Glutamatergic neuron (in vitro differentiated cells): ENCODE measurements around the gene FAM120A. TPM values are rescaled to one million over a fixed set of nuclear protein-coding genes. Genes with fewer than 3 reads are reported as not detected.
A peak's percentile ranks its signal among the peaks of the same experiment; 100 is the strongest.

ENCODE experiments used
- DNase-seq: peaks from one replicate; pipeline ENCODE4 v3.0.0; 2022
- H3K27ac Mint-ChIP-seq: one replicate; pipeline ENCODE4 v1.8.0; 2020; ENCODE audit warnings: mild to moderate bottlenecking, mixed read lengths, inconsistent platforms; ENCODE audit not compliant: unreplicated experiment
- H3K27me3 Mint-ChIP-seq: one replicate; pipeline ENCODE4 v1.8.0; 2020; ENCODE audit warnings: mild to moderate bottlenecking, moderate library complexity, mixed read lengths, inconsistent platforms; ENCODE audit not compliant: unreplicated experiment
- H3K36me3 Mint-ChIP-seq: one replicate; pipeline ENCODE4 v1.8.0; 2020; ENCODE audit warnings: mild to moderate bottlenecking, mixed read lengths, inconsistent platforms; ENCODE audit not compliant: unreplicated experiment
- H3K4me1 Mint-ChIP-seq: one replicate; pipeline ENCODE4 v1.8.0; 2020; ENCODE audit warnings: mild to moderate bottlenecking, low read depth, mixed read lengths, inconsistent platforms; ENCODE audit not compliant: unreplicated experiment
- H3K4me3 Mint-ChIP-seq: one replicate; pipeline ENCODE4 v1.8.0; 2020; ENCODE audit warnings: mild to moderate bottlenecking, mixed read lengths, inconsistent platforms; ENCODE audit not compliant: unreplicated experiment
- H3K9me3 Mint-ChIP-seq: one replicate; pipeline ENCODE4 v1.8.0; 2020; ENCODE audit warnings: mild to moderate bottlenecking, moderate library complexity, mixed read lengths, inconsistent platforms; ENCODE audit not compliant: unreplicated experiment
- total RNA-seq: library from RNA; stranded (reverse); fragmentation: NEBNext Ultra II Directional; extraction: Animal tissue kit (Norgen Biotek cat#: 25700); gene quantifications from one replicate; pipeline ENCODE4 v1.2.1, GENCODE V29; 2021; ENCODE audit not compliant: unreplicated experiment
- TF ChIP-seq, protein P1 (sequence below): fragments of 200-600 bp; sonication (generic); IDR thresholded peaks from one replicate; pipeline ENCODE4 v1.5.0; 2021; ENCODE audit not compliant: partially characterized antibody, unreplicated experiment

Gene FAM120A
- total RNA-seq, 1 donor from 2014 or later, result 32.3 TPM

DNA sequence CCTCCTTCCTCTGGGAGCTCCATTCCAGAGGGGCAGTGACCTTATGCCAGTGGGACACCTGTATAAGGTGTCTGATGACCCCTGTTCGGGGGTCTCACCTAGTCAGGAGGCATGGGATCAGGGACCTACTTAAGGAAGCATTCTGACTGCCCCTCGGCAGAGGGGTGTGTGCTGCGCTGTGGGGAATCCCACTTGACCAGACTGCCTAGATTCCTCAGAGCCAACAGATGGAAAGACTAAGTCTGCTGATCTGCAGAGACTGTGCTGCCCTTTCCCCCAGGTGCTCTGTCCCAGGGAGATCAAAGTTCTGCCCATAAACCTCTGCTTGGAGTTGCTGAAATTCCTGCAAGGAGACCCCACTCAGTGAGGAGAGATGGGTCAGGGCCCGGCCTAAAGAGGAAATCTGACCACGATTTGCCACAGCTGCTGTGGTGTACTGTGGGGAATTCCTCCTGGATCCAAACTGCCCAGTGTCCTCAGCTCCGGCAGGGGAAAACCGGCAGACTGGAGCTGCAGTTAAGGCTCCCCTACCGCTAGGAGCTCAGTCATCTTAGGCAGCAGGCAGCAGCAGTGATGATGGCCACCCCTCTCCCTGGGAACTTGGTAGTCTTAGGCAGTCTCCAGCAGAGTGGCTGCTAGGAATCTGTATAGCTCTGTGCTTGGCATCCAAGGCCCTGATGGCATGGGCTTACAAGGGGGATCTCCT, 34.8 kb upstream of the FAM120A start:
- no peak overlapping the region for H3K27ac Mint-ChIP-seq
- H3K27me3 Mint-ChIP-seq, result peaks cover 1% of the 10 kb centered on the region
- DNase-seq, result no peak
- TF ChIP-seq, protein P1, sequence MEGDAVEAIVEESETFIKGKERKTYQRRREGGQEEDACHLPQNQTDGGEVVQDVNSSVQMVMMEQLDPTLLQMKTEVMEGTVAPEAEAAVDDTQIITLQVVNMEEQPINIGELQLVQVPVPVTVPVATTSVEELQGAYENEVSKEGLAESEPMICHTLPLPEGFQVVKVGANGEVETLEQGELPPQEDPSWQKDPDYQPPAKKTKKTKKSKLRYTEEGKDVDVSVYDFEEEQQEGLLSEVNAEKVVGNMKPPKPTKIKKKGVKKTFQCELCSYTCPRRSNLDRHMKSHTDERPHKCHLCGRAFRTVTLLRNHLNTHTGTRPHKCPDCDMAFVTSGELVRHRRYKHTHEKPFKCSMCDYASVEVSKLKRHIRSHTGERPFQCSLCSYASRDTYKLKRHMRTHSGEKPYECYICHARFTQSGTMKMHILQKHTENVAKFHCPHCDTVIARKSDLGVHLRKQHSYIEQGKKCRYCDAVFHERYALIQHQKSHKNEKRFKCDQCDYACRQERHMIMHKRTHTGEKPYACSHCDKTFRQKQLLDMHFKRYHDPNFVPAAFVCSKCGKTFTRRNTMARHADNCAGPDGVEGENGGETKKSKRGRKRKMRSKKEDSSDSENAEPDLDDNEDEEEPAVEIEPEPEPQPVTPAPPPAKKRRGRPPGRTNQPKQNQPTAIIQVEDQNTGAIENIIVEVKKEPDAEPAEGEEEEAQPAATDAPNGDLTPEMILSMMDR, result no peak
- H3K4me1 Mint-ChIP-seq, result no peaks in the 10 kb centered on the region
- peaks cover 5% of the 10 kb centered on the region for H3K9me3 Mint-ChIP-seq
- H3K36me3 Mint-ChIP-seq, result peaks cover 17% of the 10 kb centered on the region
- no peak overlapping the region for H3K4me3 Mint-ChIP-seq

DNA sequence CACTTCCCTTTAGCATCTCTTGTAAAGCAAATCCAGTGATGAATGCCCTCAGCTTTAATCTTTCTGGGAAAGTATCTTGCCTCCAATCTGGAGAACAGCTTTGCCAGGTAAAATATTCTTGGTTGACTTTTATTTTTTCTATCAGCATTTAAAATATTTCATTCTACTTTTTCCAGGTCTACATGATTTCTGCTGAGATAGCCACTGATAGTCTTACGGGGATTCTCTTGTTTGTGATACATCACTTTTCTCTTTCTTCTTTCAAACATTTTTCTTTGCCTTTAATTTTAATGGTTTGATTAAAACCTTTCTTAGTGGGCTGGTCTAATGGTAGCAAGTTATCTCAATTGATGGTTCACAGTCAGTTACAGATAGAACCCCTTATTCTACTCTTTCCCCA, 33.9 kb upstream of the FAM120A start:
- no peak for DNase-seq
- Mint-ChIP-seq H3K27me3 (peaks cover 1% of the 10 kb centered on the region), H3K9me3 (peaks cover 5% of the 10 kb centered on the region), H3K36me3 (peaks cover 17% of the 10 kb centered on the region), H3K4me1 (no peaks in the 10 kb centered on the region), H3K4me3 (no peak overlapping the region), H3K27ac (no peak overlapping the region)
- TF ChIP-seq, protein P1, result no peak

DNA sequence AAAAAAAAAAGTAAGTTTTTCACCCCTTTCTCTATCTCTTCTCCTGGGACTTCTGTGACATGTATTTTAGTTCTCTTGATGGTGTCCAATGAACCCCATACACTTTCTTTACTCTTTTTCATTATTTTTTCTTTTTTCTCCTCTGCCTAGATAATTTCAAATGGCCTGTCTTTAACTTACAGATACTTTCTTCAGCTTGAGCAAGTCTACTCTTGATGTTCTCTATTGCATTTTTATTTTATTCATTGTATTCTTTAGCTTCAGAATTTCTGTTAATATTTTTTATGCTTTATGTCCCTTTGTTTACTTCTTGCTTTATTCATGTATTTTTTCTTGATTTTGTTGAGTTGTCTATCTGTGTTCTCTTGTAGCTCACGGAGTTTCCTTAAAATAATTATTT, 32.5 kb upstream of the FAM120A start:
- DNase-seq, result no peak
- no peaks in the 10 kb centered on the region for H3K4me1 Mint-ChIP-seq
- no peak overlapping the region for H3K27ac Mint-ChIP-seq
- H3K9me3 Mint-ChIP-seq, result peaks cover 5% of the 10 kb centered on the region
- H3K4me3 Mint-ChIP-seq, result peak overlapping the region; percentile 7
- H3K36me3 Mint-ChIP-seq, result peaks cover 13% of the 10 kb centered on the region
- TF ChIP-seq, protein P1, result no peak
- peaks cover 1% of the 10 kb centered on the region for H3K27me3 Mint-ChIP-seq

DNA sequence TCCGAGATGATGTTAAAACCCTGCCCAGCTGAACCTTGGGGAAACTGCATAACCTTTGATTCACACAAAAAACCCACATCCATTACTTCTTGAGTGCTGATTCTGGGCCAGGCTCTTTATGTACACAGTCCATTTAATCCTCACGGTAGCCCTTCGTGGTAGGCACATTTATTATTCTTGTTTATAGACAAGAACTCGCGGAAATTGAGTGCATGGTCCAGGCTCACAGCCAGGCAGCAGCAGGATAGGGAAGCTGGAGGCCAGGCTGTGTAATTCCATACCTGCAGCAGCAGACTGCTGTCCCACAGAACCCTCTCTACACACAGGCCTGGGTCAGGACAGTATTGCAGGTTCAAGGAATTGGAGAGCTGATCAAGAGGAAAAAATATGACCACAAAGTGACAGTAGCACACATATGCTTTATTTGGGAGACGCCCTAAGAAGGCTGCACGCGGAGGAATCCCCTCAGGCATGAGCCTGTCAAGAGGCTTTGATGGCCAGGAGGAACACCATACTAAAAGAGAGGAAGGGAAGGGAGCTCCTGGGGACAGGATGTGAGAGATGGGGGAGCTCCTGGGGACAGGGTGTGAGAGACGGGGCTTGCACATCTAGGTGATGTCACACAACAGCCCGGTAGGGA, 28.4 kb upstream of the FAM120A start:
- DNase-seq, result no peak
- Mint-ChIP-seq H3K27me3 (no peaks in the 10 kb centered on the region), H3K4me1 (no peaks in the 10 kb centered on the region)

More for the DNA sequence above, 28.4 kb upstream of the FAM120A start:
- peaks cover 22% of the 10 kb centered on the region for H3K36me3 Mint-ChIP-seq
- TF ChIP-seq, protein P1, result no peak
- H3K4me3 Mint-ChIP-seq, result no peak overlapping the region
- peaks cover 8% of the 10 kb centered on the region for H3K9me3 Mint-ChIP-seq
- no peak overlapping the region for H3K27ac Mint-ChIP-seq
